ENCODE measurements around the gene OSBPL1A. TPM values are rescaled to one million over a fixed set of nuclear protein-coding genes. Genes with fewer than 3 reads are reported as not detected.

OSBPL1A gene
- total RNA-seq, 4 donors from 2014 or later: 31.0 to 42.2 (median 32.4) TPM

DNA sequence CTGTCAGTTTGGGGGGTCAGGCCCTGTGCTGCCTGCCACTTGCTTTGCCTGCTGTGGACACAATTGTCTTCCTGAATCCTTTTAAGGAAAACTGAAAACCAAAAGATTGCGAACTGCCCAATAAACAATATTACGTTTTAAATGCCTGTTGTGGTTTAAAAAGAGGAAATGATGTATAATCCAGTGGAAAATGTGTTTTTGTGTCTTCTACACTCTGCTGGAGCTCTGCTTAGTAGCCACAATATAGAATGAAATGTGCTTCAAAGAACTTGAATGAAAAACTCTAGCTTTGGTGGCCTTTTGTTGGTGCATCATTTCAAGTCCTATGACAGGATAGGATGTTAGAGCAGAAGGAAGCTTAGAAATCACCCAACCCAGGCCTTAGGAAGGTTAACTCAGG is 282.0 kb downstream of the OSBPL1A start:
- 87% methylated on average over 2 of the region's 2 CpGs for WGBS
- TF ChIP-seq, protein P1, sequence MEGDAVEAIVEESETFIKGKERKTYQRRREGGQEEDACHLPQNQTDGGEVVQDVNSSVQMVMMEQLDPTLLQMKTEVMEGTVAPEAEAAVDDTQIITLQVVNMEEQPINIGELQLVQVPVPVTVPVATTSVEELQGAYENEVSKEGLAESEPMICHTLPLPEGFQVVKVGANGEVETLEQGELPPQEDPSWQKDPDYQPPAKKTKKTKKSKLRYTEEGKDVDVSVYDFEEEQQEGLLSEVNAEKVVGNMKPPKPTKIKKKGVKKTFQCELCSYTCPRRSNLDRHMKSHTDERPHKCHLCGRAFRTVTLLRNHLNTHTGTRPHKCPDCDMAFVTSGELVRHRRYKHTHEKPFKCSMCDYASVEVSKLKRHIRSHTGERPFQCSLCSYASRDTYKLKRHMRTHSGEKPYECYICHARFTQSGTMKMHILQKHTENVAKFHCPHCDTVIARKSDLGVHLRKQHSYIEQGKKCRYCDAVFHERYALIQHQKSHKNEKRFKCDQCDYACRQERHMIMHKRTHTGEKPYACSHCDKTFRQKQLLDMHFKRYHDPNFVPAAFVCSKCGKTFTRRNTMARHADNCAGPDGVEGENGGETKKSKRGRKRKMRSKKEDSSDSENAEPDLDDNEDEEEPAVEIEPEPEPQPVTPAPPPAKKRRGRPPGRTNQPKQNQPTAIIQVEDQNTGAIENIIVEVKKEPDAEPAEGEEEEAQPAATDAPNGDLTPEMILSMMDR (IDR thresholded peaks at IDR 0.05): no peak
- TF ChIP-seq POLR2AphosphoS5 (IDR thresholded peaks at IDR 0.05) (no peak), EP300 (IDR thresholded peaks at IDR 0.05) (no peak), POLR2A (IDR thresholded peaks at IDR 0.05) (no peak)
- Histone ChIP-seq H3K4me3 (no peak overlapping the region), H3K27me3 (no peaks in the 10 kb centered on the region), H3K9me3 (no peaks in the 10 kb centered on the region), H3K4me1 (peaks cover 3% of the 10 kb centered on the region), H3K36me3 (peaks cover 23% of the 10 kb centered on the region), H3K27ac (no peak overlapping the region)
- DNase-seq (ENCODE audit: low spot score in 2 of 2): no peak

DNA sequence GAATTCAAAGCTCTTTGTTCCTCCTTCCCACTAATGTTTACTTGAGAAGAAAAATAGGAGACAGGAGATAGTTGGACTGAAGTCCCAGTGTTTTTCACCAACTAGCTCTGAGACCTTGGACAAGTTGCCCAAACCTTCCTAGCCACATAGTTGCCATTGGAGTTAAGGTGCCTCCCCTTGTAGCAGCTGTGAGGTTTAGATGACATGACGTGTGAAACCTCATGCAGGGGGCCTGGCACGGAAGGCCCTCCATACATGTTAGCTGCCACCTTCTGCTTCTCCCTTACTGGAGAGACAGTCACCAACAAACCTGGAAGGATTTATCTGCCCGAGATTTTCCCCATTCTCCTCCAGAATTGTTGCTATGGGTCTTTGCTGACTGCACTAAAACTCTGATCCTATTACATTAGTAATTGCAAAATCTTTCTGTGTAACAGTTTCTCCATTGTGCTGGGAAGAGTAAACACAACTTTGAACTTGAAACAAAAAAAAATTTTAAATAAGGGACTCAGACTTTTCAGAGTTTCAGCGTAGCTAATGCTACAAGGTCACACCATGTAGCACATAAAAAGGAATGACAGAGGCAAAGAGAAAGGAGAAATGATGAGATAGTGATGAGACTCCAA is 282.6 kb downstream of the OSBPL1A start:
- H3K36me3 ChIP-seq: peaks cover 17% of the 10 kb centered on the region
- DNase-seq (ENCODE audit: low spot score in 2 of 2): no peak
- H3K9me3 ChIP-seq: no peaks in the 10 kb centered on the region
- no peak overlapping the region for H3K27ac ChIP-seq
- no peak for TF ChIP-seq EP300 (IDR thresholded peaks at IDR 0.05)
- no peak for TF ChIP-seq POLR2AphosphoS5 (IDR thresholded peaks at IDR 0.05)
- TF ChIP-seq, protein P1 (IDR thresholded peaks at IDR 0.05): no peak
- no peak for TF ChIP-seq POLR2A (IDR thresholded peaks at IDR 0.05)
- WGBS: 78% methylated on average over 4 of the region's 4 CpGs
- no peak overlapping the region for H3K4me3 ChIP-seq
- peaks cover 3% of the 10 kb centered on the region for H3K4me1 ChIP-seq
- no peaks in the 10 kb centered on the region for H3K27me3 ChIP-seq

DNA sequence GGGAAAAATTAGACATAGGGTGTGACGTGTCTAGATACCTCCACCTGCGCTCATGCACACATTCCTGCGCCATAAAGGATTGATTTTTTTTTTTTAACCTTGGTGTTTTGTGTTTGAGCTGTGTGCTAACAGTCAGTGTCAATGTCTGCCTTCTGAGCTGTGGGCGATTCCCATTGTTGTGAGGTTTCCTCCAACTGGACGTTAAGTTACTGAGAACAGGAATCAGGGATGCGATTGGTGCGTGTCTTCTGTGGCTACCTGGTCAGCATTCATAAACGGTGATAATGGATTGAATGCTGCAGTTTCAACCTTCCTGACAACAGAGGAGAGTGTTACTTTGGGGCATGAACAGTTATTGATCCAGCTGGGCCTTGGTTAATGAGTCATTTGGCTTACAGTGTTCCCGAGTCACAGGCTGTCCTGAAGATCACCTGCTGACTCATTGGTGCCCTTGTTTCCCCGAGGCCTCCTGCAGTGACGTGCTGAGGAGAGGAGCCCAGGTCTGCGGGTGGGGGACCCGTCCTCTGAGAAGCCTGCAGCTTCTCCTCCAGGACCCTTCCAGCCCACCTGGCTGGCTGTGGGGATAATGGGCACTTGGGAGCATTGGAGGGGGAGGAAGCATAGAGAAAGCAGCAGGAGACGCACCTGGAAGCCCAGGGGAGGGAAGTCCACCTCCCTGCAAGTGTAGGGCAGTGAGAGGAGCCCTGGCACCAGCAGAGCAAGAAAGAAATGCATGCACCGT is 284.6 kb downstream of the OSBPL1A start:
- DNase-seq (ENCODE audit: low spot score in 2 of 2): no peak
- no peak for TF ChIP-seq EP300 (IDR thresholded peaks at IDR 0.05)
- Histone ChIP-seq H3K27me3 (no peaks in the 10 kb centered on the region), H3K4me3 (no peak overlapping the region), H3K36me3 (peaks cover 15% of the 10 kb centered on the region), H3K9me3 (no peaks in the 10 kb centered on the region), H3K4me1 (no peaks in the 10 kb centered on the region), H3K27ac (no peak overlapping the region)
- 77% methylated on average over 15 of the region's 15 CpGs for WGBS

DNA sequence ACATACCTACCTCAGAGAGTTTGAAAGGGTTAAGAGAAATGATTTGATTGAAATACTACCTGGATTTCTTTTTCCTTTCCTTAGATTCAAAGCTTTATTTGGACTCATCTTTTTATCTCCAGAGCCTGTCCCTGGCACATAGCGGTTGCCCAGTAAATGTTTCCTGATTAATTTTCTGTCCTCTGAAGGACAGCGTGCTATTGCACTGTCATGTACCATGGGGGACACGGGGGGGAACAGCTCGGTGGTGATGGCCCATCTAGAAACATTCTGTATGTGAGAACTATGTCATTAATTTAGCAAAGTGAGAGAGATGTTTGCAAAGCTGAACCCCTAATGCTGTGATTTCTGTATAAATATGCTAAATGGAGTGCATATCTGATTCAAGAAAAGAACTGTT is 285.2 kb downstream of the OSBPL1A start:
- 93% methylated on average over 4 of the region's 4 CpGs for WGBS
- H3K4me3 ChIP-seq: no peak overlapping the region
- no peaks in the 10 kb centered on the region for H3K27me3 ChIP-seq
- DNase-seq (ENCODE audit: low spot score in 2 of 2): no peak
- no peak overlapping the region for H3K27ac ChIP-seq
- H3K9me3 ChIP-seq: no peaks in the 10 kb centered on the region
- H3K4me1 ChIP-seq: no peaks in the 10 kb centered on the region
- H3K36me3 ChIP-seq: peaks cover 19% of the 10 kb centered on the region
- TF ChIP-seq POLR2AphosphoS5 (IDR thresholded peaks at IDR 0.05): no peak
- TF ChIP-seq, protein P1 (IDR thresholded peaks at IDR 0.05): no peak
- TF ChIP-seq EP300 (IDR thresholded peaks at IDR 0.05): no peak
- TF ChIP-seq POLR2A (IDR thresholded peaks at IDR 0.05): no peak

Other genes with a start within 250 kb of the OSBPL1A start
- 10 to 100 TPM; 14.7 to 26.2 (median 15.4) TPM for gene IMPACT, start 28.8 kb upstream of the OSBPL1A start, total RNA-seq
- gene HRH4, start 62.8 kb upstream of the OSBPL1A start, total RNA-seq: under 1 TPM in 1 of 4 donors, not detected in 3; 0.40 TPM

All from suprapubic skin (tissue), 4 donors.